Measurements from ENCODE around the gene MPHOSPH10.

DNA sequence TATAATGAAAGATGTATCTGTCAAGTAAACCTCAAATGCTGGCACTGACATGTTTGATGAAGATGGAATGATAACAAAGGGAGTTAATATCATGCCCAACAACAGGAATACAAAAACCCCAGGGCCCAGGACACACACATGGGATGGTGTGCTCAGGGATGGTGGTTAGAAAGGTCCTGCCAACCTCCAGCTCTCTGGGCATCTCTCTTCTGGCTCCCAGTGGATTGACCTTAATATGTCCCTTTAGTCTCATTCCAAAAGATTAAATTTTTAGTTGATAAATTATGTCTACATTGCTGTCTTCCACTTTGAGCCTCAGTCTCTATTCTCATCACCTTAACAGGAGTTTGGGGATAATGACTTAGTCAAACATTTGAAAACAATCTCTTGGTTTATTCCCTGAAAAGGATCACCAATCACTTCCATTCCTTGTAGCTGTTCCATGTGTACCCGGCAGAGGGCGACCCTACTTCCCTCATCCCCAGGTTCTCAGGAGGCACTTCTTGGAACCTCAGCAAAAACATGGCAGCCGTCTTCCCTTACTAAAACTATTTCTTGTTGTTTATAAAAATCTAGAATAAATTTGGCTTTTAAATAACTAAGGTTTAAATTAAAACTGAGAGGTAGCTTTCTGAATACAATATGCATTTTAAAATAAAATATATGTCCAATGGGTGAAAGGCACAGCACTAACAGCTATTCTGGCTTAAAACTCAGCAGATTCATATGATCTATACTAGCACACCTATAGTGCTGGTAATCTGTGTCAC is 30.1 kb upstream of the MPHOSPH10 start:
- TF ChIP-seq, protein P1, sequence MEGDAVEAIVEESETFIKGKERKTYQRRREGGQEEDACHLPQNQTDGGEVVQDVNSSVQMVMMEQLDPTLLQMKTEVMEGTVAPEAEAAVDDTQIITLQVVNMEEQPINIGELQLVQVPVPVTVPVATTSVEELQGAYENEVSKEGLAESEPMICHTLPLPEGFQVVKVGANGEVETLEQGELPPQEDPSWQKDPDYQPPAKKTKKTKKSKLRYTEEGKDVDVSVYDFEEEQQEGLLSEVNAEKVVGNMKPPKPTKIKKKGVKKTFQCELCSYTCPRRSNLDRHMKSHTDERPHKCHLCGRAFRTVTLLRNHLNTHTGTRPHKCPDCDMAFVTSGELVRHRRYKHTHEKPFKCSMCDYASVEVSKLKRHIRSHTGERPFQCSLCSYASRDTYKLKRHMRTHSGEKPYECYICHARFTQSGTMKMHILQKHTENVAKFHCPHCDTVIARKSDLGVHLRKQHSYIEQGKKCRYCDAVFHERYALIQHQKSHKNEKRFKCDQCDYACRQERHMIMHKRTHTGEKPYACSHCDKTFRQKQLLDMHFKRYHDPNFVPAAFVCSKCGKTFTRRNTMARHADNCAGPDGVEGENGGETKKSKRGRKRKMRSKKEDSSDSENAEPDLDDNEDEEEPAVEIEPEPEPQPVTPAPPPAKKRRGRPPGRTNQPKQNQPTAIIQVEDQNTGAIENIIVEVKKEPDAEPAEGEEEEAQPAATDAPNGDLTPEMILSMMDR (conservative IDR thresholded peaks at IDR 0.05): peak; percentile 79
- no peak for TF ChIP-seq EZH2 (IDR thresholded peaks at IDR 0.05; ENCODE audit: low read depth)

All from PC-9 (cell line).